ENCODE measurements around the gene PHF12. TPM values are rescaled to one million over a fixed set of nuclear protein-coding genes. Genes with fewer than 3 reads are reported as not detected.

Gene PHF12
- polyA plus RNA-seq (2013, experiment 1 of 2; ENCODE audit: insufficient read length): 38.1 TPM
- polyA plus RNA-seq (2013, experiment 2 of 2; ENCODE audit: insufficient read length): 33.8 TPM

DNA sequence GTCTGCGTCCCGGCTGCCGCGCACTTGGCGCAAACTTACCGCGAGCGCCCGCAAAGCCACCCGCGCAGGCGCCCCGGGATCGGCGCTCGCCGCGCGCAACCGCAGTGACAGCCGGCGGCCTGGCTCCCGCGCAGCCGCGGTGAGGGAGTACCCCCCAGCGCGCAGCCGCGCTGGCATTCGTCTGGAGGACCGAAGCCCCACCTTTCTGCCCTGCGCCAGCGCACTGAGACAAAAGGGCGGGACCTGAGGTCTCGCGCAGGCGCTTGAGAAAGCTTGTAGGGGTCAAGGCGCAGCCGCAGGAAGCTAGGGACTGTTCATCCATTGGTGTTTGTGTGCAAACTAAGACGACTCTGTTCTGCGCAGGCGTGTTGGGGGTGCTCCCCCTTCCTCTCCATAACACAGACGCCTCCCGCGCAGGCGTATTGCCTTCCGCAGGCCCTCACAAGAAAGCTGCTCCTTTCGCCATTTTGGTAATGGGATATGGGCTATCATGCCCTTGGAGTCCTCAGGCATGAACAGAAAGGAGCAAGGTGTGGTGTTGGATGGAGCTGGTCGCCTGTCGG lies at the start of gene PHF12:
TSS of gene PHF12 (minus strand) at position 91 of the 563 bp plus-strand sequence. CDS start 558 bp downstream, outside the sequence.
- peak; percentile 100 for DNase-seq

GRCh38 chr17:29000973-29001372 lies 49.7 kb upstream of the PHF12 start:
- DNase-seq: no peak

- no peak for DNase-seq
Observed at GRCh38 chr17:28999206-28999605, 47.9 kb upstream of the PHF12 start.

- no peak for DNase-seq
Observed at GRCh38 chr17:28997806-28998205, 46.5 kb upstream of the PHF12 start.

GRCh38 chr17:28996554-28997096 lies 45.3 kb upstream of the PHF12 start:
- DNase-seq: no peak

DNA sequence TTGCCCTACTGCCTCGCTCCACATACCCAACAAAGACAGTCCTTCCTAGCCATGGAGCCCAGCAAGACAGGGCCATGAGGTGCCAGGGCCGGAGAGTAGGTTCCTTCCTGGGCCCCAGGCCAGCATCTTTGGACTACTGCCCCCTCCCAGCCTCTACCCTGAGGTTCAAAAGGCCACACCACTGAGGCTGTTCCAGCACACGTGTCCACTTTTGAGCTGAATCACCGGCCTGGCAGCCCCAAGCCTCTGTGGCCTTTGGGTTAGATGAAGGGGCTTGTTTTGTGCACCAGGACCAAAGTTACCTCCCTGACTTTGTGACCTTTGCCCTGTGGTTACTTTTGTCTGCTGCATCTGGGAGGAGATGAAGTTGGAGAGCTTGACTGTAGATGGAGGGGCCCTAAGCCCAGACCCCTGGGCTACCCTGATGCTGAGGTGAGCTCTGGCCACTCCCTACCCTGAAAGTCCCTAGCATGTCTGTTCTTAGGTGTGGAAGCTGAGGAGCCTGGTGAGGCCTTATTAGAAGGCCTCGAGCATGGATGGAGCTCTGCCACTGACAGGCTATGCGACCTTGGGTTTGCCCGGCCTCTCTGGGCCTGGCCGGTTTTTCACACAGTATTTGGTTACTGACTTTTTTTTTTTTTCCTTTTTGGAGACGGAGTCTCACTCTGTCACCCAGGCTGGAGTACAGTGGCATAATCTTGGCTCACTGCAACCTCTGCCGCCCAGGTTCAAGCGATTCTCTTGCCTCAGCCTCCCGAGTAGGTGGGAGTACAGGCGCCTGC lies 42.5 kb upstream of the PHF12 start:
- DNase-seq: no peak

DNA sequence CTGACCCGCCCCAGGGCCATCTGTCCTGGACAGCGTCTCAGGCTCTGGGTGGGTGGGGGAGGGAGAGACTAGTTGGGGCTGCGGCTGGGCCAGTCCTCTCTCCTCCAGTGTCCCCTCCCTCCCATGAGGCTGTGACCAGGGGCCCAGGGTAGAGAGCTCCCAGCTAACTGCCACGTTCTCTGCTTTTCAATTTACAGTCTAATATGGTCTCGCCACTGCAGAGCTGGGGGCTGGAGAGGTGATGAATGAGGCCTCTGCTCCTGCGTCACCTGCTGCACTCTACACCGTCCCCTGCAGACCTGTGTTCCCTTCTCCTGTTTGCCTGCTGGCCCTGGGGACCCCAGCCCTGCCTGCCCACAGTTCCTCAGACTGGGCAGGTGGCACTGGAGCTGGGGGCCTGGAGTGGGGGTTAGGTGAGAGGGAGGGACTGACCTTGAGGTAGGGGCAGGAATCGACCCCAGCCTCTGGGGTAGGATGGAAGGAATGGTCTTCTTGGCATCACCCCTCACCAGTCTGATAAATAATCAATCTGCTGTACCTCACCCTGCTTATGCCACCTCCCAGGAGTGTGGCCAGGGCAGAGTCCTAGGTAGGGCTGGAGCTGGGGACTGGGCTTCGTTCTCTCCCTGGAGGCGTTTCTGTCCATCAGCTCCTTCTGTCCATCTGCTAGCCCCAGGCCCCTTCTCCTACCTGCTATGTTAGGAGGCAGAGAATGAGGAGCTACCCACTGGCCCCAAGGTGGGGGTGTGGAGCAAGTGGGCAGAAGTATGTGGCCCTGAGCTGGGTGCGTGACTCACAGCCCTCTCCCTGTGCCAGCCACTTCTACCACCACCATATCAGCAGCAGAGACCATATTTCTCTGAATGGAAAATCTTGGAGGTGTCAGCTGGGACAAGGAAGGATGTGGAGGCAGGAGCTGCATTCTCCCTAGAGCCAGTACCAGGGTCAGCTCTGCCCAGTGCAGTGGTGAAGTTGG lies 41.6 kb upstream of the PHF12 start:
- DNase-seq: no peak

DNA sequence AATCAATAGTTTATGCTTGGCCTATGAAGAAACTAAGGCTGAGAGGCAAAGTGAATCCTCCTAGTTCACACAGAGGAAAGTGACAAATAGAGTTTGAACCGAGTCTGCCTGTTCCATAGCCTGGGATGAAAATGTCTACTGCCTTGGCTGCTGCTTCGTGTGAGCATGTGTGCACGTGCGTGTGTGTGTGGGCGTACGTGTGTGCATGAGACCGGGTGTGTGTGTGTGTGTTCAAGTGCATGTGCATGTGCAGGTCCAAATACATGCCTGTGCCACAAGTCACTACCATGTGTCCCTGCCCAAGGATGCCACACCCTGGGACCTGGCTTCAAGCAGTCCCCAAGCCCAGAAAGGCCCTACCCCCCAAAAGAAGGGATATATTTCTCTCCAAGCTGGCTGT lies 40.9 kb upstream of the PHF12 start:
- DNase-seq: no peak

- DNase-seq: no peak
Observed at GRCh38 chr17:28991779-28992178, 40.5 kb upstream of the PHF12 start.

DNA sequence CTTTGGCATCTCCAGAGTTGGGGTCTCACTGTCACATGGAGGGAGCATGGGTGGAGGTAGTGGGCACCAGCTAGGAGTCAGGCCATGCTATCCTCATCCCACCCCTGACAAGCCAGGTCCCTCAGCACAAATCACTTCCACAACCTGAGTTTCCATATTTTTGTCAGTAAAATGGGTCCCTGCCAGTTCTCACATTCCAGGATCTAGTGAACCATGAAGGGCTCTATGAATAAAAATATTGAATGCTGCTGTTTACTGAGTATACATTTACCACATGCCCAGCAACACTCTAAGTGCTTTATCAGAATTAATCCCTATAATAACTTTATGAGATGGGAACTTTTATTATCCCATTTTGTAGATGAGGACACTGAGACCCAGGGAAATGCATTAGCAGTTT lies 37.7 kb upstream of the PHF12 start:
- no peak for DNase-seq

DNA sequence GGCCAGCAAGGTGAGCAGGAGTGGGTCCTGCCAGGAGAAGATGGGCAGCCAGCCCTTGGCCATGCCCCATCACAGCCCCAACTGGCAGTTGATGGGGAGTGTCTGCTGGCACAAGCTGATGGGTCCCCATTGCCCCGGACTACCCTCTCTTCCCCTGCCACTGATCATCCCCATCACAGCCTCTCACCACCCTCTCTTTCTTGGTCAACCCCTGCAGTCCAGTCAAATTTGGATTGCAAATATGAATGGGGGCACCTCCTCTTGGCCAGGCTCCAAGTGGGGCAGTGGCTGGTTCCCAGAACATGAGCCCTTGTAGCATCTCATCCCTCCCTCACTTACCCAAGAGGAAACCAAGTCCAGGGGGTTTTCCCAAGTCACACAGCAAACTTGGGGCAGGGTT lies 37.2 kb upstream of the PHF12 start:
- DNase-seq: no peak

DNA sequence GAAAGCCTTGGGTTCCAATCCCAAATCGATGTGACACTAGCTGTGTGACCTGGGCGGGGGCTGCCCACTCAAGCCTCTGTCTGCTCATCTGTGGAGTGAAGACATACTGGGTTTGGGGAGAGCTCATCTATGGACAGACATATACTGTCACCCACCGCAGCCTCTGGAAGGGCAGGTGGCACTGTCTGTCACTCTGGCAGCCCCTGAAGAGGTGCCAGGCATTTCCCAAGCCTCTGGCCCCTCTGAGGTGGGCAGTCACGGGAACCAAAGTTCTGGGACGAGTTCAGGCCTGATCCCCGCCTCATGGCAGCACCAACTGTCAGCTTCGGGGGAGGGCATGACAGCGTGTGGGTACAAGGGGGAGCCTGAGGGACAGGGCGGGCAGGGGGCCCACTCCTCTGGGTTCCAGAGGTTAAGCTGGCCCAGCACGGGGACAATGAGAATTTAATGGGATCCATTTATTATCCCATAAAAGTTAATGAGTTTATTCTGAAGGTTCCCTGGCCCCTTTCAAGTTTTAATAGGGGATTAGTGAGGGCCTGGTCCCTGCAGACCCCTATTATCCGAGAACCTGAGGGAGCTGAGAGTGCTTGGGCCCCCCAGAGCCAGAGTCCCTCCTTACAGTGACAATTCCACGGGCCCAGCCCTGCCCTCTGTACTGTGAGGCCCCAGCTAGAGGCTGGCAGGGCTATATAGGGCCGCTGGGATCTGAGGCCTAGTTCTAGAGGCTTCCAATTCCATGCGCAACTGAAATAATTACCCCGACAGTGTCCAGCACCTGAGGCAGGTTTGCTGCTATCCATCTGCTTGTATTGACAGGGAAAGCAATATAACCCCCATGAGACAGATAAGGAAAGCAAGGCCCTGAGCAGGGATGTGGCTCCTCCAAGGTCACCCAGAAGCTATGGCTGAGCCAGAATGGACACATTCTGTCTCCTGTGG lies 35.7 kb upstream of the PHF12 start:
- no peak for DNase-seq

DNA sequence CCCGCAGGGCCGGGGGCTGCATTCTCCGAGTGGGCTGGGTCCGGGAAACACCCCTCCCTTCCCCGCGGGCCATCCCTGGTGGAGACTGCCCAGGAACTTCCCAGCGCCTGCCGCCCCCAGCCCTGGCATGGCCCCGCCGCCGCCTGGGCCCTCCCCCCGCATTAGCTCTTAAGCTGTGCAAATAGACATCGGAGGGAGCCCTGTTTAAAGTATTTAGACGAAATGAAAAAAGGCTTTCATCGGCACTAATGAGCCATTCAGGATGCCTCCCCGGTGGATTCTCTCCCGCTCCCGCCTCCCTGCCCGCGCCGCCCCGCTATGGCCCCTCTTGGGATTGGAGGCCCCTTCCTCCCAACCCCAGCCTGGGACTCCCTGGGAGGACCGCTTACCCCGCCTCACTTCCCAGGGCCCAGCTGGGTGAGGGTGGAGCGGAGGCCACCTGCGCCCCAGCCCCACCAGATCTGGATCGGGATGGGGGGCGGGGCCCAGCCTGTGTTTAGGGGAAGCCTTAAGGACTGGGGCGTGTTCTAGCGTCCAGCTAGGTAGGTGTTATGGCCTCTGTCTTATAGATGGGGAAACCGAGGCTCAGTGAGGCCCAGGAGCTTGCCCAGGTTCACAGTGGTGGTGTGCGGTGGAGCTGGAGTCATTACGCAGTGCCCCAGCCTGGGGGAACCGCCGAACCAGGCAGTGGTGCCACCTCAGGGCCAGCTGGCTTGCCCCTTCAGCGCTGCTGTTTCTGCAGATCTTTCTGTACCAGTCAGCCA lies 34.8 kb upstream of the PHF12 start:
- DNase-seq: no peak

GRCh38 chr17:28983286-28984230 lies 32.2 kb upstream of the PHF12 start:
- no peak for DNase-seq

DNA sequence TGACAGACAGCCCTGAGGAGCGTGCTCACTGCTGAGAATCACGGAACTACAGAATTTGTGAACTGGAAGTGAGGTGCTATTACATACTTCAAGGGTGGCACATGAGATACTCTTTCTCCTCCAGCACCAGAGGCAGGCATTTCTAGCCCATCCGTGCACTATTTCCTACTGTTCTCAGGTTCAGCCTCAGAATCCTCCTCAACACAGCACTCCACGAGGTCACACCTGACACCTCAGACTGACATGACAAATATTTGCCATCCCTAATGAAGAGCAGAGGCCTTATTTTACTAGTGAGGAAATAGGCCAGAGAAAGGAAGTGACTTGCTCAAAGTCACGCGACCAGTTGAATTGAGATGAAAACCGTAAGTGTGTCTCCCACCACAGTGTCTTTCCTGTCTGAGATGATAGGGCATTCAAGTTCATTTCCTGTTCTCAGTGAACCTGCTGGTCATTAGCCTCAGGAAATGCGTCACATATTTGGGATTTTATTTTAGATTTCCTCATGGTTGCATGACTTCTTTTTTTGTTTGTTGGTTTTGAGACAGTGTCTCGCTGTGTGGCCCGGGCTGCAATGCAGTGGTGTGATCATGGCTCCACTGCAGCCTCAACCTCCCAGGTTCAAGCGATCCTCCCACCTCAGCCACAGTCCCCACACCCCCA lies 30.9 kb upstream of the PHF12 start:
- no peak for DNase-seq

DNA sequence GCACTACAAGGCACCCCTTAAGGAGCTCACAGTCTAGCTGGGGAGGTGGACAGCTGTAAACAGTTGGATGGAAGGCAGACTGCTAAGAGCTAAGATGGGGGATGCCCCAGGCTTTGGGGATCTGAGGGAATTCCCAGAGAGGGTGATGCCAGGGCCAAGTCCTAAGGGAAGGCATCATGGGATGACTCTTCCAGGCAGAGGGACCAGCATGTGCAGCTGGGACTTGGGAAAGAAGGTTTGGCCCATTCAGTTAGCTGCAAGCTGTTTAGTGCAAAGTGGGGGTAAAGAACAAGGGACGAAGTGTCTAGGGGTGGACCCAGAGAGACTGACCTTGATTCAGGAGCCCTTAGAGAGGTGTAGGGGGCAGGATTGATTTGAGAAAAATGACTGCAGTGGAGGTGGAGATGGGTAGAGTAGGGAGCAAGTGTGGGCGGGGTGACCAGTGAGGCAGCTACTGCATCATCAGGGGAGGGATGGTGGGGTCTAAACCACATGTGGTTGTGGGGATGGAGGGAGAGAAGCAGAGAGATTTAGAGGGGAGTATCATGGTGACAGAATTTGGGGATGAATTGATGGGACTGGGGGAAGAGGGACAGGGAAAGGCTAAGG lies 27.1 kb upstream of the PHF12 start:
- DNase-seq: no peak

DNA sequence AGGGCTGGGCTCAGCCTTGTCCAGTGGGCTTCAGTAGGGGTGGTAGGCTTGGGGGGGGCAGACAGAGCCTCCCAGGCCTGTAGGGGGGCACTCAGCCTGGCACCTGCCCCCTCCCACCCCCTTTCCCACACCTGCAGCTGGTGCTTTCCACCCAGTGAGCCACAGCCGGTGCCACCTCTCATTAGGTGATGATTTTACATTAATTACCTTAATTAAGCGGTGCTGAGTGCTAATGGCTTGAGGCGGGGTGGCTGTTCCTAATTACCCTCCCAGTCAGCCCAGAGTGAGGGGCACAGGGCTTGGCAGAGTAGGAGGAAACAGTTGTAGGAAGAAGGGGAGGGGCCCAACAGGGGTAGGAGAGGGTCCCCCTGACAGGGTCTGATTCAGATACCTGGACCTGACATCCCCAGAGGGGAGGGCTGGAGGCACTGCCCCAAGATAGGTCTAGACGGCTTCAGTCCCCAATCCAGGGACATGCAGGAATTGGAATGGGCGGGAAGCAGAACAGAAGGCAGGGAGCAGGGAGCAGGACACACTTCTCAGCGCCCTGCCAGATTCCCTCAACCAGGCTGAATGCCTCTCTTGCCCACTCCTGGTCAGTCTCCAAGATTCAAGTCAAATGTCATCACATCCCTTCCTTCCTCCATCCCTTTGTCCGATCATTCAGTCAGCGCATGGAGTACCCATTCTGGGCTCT lies 26.5 kb upstream of the PHF12 start:
- DNase-seq: no peak

DNA sequence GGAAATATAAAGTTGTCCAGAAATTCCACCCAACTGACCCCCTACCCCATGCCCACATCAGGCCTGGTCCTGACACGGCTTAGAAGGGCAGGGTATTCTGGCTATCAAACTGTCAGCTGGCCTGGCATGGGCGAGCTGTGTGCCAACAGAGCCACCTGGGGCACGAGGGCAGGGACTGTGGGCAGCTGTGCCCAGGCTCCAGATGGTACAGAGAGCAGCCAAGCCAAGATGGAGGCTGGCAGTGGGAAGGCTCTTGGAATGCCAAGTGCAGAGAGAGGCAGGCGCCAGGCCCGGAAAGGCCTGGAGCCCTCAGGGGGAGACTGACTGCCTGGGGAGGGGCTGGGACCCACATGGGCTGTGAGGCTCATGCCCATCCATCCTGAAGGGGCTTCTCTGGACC lies 24.3 kb upstream of the PHF12 start:
- DNase-seq: no peak
